ENCODE measurements around the gene TMEM154. TPM values are rescaled to one million over a fixed set of nuclear protein-coding genes. Genes with fewer than 3 reads are reported as not detected.

The TMEM154 gene
- total and polyA plus RNA-seq, 2 experiments from 2014 or later = 0.36 to 1.7 TPM

GRCh38 chr4:152610131-152610530 lies 69.7 kb downstream of the TMEM154 start:
- Histone ChIP-seq H3K4me1 (ENCODE audit: insufficient read depth) (peaks cover 16% of the 10 kb centered on the region), H3K9me2 (replicated peaks; ENCODE audit: insufficient read depth) (no peaks in the 10 kb centered on the region), H4K20me1 (ENCODE audit: insufficient read depth, poor library complexity, severe bottlenecking) (no peaks in the 10 kb centered on the region), H2AFZ (no peak overlapping the region), H3K4me2 (no peak overlapping the region), H3K9me3 (ENCODE audit: low read depth) (no peaks in the 10 kb centered on the region), H3K27me3 (no peaks in the 10 kb centered on the region), H3K27ac (no peak overlapping the region), H3K79me2 (no peaks in the 10 kb centered on the region), H3K36me3 (replicated peaks; ENCODE audit: insufficient read depth, low read depth) (no peaks in the 10 kb centered on the region), H3K4me3 (no peak overlapping the region)
- no peak for DNase-seq (ENCODE audit: low spot score)
- TF ChIP-seq EZH2 (IDR thresholded peaks at IDR 0.05; ENCODE audit: borderline replicate concordance) (no peak), EZH2phosphoT487 (IDR thresholded peaks at IDR 0.05; ENCODE audit: low read depth, severe bottlenecking, unreplicated experiment) (no peak), CTCF (IDR thresholded peaks at IDR 0.05; ENCODE audit: poor library complexity) (no peak)

GRCh38 chr4:152609481-152609880 lies 70.3 kb downstream of the TMEM154 start:
- Histone ChIP-seq H2AFZ (no peak overlapping the region), H4K20me1 (ENCODE audit: insufficient read depth, poor library complexity, severe bottlenecking) (no peaks in the 10 kb centered on the region), H3K4me1 (ENCODE audit: insufficient read depth) (peaks cover 22% of the 10 kb centered on the region), H3K9me3 (ENCODE audit: low read depth) (no peaks in the 10 kb centered on the region), H3K4me2 (no peak overlapping the region), H3K36me3 (replicated peaks; ENCODE audit: insufficient read depth, low read depth) (no peaks in the 10 kb centered on the region), H3K4me3 (no peak overlapping the region), H3K79me2 (no peaks in the 10 kb centered on the region), H3K27me3 (no peaks in the 10 kb centered on the region), H3K9me2 (replicated peaks; ENCODE audit: insufficient read depth) (no peaks in the 10 kb centered on the region), H3K27ac (no peak overlapping the region)
- TF ChIP-seq CTCF (IDR thresholded peaks at IDR 0.05; ENCODE audit: poor library complexity) = no peak
- TF ChIP-seq EZH2 (IDR thresholded peaks at IDR 0.05; ENCODE audit: borderline replicate concordance) = no peak
- no peak for TF ChIP-seq EZH2phosphoT487 (IDR thresholded peaks at IDR 0.05; ENCODE audit: low read depth, severe bottlenecking, unreplicated experiment)
- no peak for DNase-seq (ENCODE audit: low spot score)
- WGBS (ENCODE audit: low lambda C conversion rate, missing lambda C conversion rate) = 85% methylated on average over 4 of the region's 4 CpGs

- H3K27ac ChIP-seq = peak overlapping the region; percentile 3
- H3K4me3 ChIP-seq = no peak overlapping the region
- DNase-seq (ENCODE audit: low spot score) = no peak
- H3K4me1 ChIP-seq (ENCODE audit: insufficient read depth) = peaks cover 22% of the 10 kb centered on the region
- no peaks in the 10 kb centered on the region for H3K27me3 ChIP-seq
- H3K9me3 ChIP-seq (ENCODE audit: low read depth) = no peaks in the 10 kb centered on the region
- H4K20me1 ChIP-seq (ENCODE audit: insufficient read depth, poor library complexity, severe bottlenecking) = no peaks in the 10 kb centered on the region
- H2AFZ ChIP-seq = no peak overlapping the region
- WGBS (ENCODE audit: low lambda C conversion rate, missing lambda C conversion rate) = 27% methylated on average over 7 of the region's 7 CpGs
- no peaks in the 10 kb centered on the region for H3K36me3 ChIP-seq (replicated peaks; ENCODE audit: insufficient read depth, low read depth)
- no peaks in the 10 kb centered on the region for H3K9me2 ChIP-seq (replicated peaks; ENCODE audit: insufficient read depth)
- no peaks in the 10 kb centered on the region for H3K79me2 ChIP-seq
- H3K4me2 ChIP-seq = peak overlapping the region; percentile 20
- no peak for TF ChIP-seq EZH2 (IDR thresholded peaks at IDR 0.05; ENCODE audit: borderline replicate concordance)
- no peak for TF ChIP-seq CTCF (IDR thresholded peaks at IDR 0.05; ENCODE audit: poor library complexity)
- no peak for TF ChIP-seq EZH2phosphoT487 (IDR thresholded peaks at IDR 0.05; ENCODE audit: low read depth, severe bottlenecking, unreplicated experiment)
These were observed 72.6 kb downstream of the TMEM154 start for GRCh38 chr4:152607178-152607577.

GRCh38 chr4:152606753-152607152 lies 73.0 kb downstream of the TMEM154 start:
- DNase-seq (ENCODE audit: low spot score) = no peak
- no peaks in the 10 kb centered on the region for H3K27me3 ChIP-seq
- H2AFZ ChIP-seq = no peak overlapping the region
- no peak overlapping the region for H3K4me3 ChIP-seq
- no peaks in the 10 kb centered on the region for H3K79me2 ChIP-seq
- H3K9me3 ChIP-seq (ENCODE audit: low read depth) = no peaks in the 10 kb centered on the region
- no peaks in the 10 kb centered on the region for H3K9me2 ChIP-seq (replicated peaks; ENCODE audit: insufficient read depth)
- TF ChIP-seq EZH2 (IDR thresholded peaks at IDR 0.05; ENCODE audit: borderline replicate concordance) = no peak
- no peak for TF ChIP-seq EZH2phosphoT487 (IDR thresholded peaks at IDR 0.05; ENCODE audit: low read depth, severe bottlenecking, unreplicated experiment)
- no peak for TF ChIP-seq CTCF (IDR thresholded peaks at IDR 0.05; ENCODE audit: poor library complexity)
- WGBS (ENCODE audit: low lambda C conversion rate, missing lambda C conversion rate) = 46% methylated on average over 8 of the region's 8 CpGs
- H3K4me1 ChIP-seq (ENCODE audit: insufficient read depth) = peaks cover 22% of the 10 kb centered on the region
- H4K20me1 ChIP-seq (ENCODE audit: insufficient read depth, poor library complexity, severe bottlenecking) = no peaks in the 10 kb centered on the region
- peak overlapping the region; percentile 3 for H3K27ac ChIP-seq
- H3K36me3 ChIP-seq (replicated peaks; ENCODE audit: insufficient read depth, low read depth) = no peaks in the 10 kb centered on the region
- peak overlapping the region; percentile 20 for H3K4me2 ChIP-seq

All from hepatocyte (in vitro differentiated cells).